CMK (cell line): ENCODE data around the gene AREL1.

Experiments
- DNase-seq: peaks from one replicate; pipeline ENCODE4 v3.0.0-alpha.2; 2010; ENCODE audit warnings: low read depth

AREL1 gene

DNA sequence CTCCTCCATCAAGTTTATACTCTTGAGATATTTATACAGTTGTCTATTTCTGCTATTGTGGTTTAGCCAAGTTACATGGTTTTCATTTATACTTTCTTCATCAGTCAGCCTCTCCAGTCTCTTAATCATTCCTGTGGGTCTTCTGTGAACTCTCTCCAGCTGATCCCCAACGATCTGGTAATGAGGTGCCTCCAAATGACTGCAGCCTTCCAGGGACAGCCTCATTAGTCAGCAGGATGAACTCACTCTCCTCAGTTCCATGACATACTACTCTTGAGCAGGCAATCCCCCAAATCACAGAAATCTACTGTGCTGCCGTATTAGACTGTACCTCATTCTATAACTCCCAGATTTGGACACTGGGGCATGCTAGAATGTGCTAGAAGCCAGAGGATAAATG is 15.3 kb downstream of the AREL1 start:
- no peak for DNase-seq

DNA sequence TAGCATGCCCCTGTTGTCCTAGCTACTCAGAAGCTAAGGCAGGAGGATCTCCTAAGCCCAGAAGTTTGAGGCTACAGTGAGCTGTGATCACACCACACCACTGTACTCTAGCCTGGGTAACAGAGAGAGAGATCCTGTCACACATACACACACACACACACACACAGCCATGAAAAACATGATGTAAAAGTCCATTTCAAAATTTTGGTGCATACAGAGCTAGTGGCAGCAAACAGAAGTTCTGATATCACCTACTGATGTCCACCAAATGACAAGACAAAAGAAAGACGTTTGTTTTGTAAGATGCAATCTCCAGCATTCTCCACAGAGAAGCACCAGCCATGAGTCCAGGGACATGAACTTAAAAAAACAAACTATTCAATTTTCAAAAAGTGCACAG is 15.9 kb downstream of the AREL1 start:
- DNase-seq, result no peak

DNA sequence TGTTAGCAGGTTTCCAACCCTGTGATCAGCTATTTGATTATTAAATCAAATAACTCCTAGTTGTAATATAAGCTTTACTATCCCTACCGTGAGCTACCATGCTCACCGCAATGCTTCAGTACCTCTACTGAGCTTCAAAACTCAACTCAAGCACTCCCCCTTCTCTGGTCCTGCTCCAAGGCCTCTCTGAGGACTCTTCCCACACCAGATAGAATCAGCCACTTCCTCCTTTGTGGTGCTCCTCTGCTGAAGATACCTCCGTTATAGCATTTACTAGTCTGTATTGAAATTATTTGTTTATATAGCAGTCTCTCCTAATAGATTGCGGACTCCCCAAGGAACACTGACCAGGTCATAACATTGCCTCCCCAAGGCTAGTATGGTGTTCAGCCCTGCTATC is 17.5 kb downstream of the AREL1 start:
- no peak for DNase-seq

DNA sequence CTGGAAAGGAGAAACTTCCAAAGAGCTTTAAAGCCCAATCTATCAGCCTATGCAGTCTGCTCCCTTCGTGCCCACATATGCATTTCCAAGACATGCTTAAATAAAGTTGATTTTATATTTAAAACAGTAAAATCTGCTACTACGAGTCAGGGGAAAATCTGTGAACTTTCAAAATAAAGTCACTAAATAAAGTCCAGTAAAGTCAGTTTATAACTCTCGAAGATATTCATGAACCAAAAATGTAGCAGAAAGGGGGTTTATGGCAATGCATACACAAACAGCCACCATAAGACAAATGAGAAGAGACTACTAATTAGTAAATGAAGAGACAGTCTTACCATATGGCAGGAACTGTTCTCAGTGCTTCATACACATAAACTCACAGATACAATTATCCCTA is 19.7 kb downstream of the AREL1 start:
- no peak for DNase-seq

DNA sequence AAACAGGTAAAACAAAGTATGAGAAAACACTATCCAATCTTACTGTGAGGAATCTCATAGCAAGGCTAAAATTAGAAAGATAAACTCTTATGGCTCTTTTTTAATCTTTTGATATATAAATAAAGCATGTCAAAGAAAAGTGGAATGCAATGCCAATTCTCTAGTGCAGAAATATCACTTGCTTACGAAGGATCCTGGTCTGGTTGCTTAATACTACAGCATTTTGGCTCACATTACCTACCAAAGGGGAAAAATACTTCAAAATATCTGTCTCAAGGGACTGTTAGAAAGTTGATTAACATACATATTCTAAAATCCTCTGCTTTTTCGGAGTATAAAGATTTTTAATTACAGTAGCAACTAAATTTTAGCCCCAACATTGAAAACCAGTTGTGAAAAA is 21.4 kb downstream of the AREL1 start:
- DNase-seq, result no peak

DNA sequence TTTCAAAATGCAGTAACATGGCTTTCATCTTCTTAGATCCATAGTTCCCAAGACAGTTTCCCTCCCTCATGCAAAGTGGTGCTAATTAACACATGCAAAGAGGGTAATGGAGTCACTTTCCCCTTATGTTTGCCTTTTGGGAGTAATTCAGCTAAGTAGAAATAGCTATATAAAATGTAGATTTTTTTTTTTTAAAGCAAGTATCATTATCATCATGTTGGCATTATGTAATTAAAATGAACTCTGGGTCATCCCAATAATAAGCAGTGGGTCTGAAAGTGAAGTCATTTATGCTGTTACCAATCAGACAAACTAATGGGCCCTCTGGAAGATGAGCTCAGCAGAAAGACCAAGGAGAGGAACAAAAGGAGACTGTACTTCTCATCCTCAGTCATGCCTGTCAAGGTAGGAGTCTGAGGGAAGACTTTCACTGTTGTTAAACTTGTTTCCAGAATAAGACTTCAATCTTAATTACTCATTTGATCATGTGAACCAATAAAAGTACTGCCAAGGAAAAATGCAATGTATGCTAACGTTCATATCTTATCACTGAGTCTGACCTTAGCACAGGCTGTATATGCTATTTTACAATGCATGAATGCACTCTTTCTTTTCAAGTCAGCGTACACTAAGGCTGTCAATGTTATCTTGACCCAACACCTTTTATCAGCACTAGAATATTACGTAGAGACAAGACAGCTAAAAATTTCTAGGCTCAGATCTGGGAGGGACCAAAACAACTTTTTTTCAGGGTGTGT is 26.8 kb downstream of the AREL1 start:
- DNase-seq, result no peak

DNA sequence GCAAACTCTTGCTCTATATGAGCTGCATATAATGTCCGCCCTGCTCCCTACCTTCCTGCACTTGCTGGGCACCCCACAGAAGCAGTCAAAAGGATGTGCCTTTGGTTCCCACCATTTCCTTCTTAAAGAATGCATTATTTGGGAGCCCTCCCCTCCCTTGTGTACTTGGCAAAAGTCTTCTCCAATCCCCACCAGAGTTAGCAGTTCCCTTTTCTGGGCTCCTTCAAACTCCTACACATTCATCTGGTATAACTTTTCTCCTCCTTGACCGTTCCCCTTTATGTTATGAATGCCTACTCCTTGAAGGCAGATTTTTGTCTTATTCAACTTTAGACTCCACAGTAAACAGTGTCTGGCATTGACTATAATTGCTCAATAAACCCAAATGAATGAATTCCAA is 27.8 kb downstream of the AREL1 start:
- no peak for DNase-seq

DNA sequence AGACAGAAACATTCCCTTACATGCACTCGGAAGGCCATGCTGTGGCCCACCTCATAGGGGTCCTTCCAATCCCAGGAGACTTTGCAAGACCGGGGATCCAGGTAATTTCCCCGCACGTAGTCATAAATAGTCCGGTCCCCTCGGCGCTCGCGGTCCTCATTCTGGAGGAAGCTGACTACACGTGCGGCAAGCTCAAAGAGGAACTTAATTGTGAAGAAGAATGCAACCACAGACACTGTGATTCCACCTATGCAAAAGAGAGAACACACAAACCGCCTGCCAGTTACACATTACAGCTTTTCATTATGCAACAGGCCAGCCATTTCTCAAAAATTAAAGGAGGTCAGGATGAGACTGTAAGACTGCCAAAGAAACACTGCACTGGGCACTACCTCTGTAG is 28.4 kb downstream of the AREL1 start:
- no peak for DNase-seq

DNA sequence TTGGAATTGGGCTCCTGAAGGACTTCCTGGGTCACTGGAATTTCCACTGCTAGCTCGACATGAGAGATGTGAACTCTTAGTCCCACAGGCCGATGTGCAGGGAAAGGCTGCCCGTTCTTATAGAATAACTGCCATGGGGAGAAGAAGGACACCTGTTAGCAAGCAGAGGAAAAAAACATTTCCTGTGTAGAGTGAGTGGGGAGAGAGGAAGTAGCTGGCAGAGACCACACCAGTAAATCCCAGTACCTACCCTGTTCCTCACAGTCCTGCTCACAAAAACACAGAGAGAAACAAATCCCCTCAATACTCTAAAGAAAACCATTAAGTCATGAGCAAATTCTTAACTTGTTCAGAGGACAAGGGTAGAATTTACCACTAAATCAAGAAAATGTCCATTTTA is 29.5 kb downstream of the AREL1 start:
- DNase-seq, result no peak

DNA sequence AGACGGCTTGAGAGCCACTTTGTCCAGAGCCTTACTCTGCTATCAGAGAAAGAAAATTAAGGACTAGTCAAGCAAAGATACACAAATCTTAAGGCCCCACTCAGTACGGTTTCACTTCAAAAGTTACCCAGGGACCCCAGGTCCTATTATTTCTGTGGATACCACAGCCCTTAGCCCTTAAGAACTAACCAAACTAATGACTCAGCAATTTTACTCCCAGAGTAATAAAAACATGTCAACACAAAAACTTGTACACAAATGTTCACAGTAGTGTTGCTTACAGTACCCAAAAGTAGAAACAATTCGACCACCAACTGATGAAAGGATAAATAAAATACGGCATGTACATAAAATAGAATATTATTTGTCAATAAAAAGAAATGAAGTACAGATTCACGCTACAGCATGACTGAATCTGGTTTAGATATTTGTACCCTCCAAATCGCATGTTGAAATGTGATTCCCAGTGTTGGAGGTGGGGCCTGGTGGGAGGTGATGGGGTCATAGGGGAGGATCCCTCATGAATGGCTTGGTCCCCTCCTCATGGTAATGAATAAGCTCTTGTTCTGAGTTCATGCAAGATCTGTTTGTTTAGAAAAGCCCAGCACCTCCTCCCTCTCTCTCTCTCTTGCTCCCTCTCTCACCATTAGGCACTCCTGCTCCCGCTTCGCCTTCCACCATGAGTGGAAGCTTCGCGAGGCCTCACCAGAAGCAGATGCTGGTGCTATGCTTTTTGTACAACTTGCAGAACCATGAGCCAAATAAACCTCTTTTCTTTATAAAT is 30.5 kb downstream of the AREL1 start:
- no peak for DNase-seq

DNA sequence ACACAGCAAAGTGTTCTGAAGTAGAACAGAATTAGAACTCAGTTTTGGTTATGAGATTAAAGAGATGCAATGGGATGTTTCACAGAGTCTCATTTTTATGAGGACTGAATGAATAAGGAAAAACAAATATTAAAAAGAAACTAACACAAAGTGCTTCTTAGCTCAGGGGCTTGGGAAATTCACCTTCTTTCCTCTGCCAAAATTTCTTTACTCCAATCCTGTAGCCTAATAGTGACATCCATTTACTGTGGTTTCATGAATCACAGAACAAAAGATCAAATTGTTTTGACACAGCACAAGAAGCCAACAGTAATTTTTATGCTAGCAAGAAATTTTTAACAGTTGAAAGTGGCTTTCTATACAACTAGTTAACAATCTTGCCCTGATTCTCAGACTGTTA is 37.7 kb downstream of the AREL1 start:
- DNase-seq, result no peak

DNA sequence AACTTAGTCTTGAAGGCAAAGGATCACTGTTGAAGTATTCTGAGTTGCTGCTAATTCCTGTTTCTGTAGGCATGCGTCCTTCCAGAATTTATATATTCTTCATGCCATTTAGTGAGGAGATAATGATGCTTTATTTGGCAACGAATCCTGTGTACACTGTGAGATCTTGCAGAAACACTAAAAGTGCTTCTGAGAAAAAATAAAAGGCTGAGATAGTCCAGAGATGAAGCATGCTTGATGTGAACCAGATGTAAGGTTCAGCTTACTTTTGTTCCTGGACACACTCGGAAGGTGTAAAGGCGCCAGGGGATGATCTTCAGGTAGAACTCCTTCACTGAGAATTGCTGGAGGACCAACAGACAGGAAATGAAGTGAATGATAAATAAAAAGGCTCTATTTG is 39.1 kb downstream of the AREL1 start:
- DNase-seq, result no peak

DNA sequence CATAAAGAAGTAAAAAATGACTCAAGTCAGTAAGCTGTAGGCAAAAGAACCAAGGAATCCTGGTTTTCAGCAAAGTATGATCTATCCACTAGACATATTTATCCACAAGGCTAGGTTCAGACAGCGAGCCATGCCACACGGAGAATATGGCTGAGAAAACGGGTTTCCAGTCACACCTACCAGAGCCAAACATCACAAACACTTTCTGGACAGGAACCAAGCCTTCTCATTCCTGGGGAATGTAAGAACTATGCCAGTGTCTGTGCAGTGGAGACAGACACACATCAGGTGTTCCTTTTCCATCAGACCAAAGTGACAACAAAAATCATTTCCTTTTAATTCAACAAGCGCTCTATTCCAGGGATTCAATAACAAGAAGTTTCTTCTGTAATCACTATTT is 41.1 kb downstream of the AREL1 start:
- DNase-seq, result no peak

DNA sequence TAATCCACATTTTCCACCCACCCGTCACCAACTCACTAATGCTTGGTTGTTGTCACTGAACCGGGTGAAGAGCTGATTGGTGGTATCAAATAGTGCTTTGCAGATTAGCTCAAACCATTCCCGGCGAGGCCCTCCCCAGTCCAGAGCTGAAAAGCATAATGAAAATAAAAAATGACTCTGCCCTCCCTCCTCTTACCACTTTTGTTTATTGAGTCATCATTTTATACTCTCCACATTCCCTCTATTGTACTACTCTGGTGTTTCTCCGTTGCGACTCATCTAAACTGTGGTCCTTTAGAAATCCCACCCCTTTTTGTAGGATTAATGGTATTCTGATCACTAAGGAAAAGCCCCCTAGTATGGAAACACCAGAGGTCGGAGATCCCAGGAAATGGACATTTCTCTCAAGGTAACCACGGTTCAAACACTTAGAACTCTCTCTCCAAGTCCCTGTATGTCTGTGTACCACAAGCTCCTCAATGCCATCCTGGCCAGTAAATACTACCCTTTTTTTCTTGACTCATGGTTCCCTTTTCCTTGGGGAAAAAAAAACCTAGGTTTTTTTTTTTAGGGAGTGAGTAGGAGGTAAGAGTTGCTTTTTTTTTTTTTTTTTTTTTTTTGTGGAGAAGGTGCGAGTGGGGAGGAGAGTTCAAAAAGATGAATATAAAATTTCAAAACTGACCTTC is 42.0 kb downstream of the AREL1 start:
- DNase-seq, result no peak

DNA sequence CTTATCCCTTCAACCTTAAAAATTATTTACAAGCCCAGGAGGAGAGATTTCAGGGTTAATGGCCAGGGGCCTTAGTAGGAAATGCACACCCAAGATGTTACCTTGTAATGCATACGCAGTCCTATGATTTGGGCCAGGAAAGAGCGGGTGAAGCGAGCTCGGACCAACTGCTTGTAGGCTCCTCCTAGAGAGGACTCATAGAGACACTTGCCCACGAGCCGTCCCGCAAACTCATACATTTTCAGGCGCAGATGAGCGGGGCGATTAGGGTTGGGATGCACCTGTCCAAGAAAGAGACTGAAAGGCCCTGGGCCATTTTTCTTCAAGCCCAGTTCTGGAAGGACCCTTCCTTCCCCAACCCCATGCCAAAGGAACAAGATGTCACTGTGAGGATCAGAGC is 43.0 kb downstream of the AREL1 start:
- no peak for DNase-seq

DNA sequence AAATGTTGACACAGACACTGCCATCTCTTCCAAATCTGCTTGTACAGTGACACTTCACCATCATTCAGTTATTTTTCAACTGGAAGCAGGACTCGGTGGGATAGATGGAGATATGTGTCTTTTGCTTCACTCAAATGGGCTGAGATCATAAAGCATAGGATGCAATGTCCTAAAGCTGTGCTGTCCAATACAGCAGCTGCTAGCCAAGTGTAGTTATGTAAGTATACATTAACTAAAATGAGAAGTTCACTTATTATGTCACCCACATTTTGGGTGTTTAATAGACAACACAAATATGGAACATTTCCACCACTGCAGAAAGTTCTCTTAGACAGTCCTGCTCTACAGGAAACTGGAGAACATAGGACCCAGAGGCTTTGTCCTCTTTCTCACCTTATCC is 43.6 kb downstream of the AREL1 start:
- no peak for DNase-seq

DNA sequence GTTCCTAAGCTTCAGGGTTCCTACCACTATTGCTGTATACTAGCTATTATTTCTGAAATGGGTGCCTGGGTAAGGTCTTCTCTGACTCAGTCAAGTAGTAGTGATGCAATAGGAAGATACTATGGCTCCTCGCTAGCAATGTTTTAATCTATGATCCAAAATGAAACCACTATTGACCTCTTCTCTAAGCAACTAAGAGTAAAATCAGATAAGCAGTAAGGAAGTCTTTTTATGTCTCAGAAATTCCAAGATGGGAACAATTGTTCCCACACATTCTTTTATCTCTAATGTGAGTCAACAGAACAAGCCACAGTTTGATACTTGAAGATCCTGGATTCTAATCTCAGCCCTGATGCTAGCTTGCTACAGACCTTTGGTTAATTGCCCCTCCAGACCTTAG is 45.1 kb downstream of the AREL1 start:
- no peak for DNase-seq

DNA sequence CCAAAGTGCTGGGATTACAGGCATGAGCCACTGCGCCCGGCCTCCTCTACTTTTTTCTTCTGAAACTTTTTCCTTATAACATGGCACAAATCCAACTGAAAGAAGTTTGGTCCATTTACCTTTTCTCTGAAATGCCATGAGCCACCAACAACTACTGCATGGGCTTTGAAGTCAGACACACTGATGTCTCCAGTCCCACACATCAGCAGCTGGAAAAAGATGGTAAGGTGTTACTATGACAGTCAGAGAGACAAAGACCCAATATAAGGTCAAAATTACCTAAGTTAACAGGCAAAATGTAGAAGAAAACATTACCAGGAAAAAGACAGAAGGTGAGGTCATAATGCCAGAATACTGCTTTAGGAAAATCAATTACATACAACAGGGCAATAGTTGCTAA is 48.2 kb downstream of the AREL1 start:
- no peak for DNase-seq

DNA sequence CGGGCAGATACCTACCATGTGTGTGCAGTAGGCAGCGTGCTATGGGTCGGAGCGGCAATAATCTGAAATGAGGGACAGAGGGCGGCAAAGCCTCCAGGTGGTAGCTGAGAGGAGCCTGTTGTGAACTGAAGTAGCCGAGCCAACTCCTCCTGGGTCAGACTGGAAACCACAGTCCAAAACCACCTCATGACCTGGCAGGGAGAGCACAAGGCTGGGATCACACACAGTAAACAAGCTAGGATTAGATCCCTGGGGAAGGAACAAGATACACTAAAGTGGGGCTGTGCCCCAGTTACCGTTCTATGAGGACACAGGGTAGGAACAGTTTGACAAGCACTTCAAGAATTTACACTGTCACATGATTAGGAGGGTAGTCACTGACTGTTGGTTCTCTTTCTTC is 49.0 kb downstream of the AREL1 start:
- DNase-seq, result no peak

DNA sequence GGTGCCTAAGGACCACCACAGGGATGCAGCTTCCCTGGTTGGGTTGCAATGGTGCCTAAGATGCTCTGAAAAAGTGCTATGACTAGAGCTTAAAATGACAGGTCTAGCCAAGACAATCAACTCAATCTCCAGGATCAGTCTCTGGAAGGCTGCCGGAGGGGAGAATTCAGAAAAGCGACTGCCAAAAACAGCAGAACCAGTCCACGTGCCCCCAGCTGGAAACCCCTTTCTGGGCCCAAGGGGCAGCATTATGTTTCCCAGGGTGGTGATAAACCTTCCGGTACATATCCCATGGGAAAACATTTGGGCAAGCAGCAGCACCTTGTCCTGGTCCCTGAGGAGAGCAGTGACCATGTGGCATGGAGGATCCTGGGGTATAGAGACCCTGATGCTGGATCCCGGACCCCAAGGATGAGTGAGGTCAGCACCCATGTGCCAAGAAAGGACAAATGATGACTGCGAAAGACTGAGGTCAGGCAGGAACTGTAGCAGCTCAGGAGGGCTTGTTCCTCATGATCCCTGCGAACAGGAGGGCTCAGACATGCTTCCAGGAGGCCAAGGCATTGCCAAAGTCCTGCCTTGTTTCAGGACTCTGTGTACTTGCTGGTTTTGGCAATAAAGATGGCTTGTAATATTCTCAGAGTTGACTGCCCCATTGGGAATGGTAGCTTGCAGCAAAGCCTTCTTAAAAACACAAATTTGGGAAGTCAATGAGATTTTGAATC is 51.0 kb downstream of the AREL1 start:
- DNase-seq, result no peak

DNA sequence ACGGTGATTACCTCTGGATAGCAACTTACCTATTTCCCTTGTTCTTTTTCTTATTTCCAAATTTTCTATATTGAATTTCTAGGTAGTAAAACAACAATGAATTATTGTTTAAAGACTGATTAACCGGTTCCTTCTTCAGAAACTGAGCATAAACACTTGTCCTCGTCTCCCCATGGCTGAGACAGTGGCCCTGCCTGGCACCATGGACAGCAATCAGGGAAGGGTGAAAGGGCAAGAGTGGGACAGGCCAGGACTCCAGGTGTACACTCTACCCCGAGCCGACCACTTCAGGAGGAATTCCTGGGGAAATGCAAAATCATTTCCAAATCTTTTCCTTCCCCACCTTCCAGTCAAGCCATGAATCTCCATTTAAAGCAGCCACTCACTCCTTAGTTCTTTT is 52.0 kb downstream of the AREL1 start:
- DNase-seq, result no peak

DNA sequence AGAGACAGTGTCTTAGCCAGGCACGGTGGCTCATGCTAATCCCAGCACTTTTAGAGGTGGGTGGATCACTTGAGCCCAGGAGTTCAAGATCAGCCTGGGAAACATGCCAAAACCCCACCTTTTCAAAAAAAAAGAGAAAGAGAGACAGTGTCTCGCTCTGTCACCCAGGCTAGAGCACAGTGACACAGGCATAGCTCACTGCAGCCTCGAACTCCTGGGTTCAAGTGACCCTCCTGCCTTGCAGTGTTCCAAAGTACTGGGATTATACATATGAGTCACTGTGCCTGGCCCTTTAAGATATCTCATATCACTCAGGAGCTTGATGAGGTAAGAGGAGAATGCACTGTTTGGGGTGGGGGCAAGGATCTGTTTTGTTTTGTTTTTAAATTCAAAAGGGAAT is 52.7 kb downstream of the AREL1 start:
- DNase-seq, result no peak
